OCI-LY7 (cell line): Measurements from ENCODE around the gene HINFP.

Source experiments
- EZH2phosphoT487 ChIP-seq: fragments of 200-600 bp; sonication (generic); IDR thresholded peaks from 2 replicates; pipeline ENCODE4 v1.6.1; 2018; ENCODE audit warnings: low read depth, borderline replicate concordance, mild to moderate bottlenecking, mixed run types, antibody characterized with exemption, low read length, moderate library complexity, mixed read lengths
- TF ChIP-seq, protein P1 (sequence below): fragments of 200-600 bp; sonication (generic); conservative IDR thresholded peaks from 2 replicates; pipeline ENCODE4 v1.5.1; 2014; ENCODE audit warnings: mild to moderate bottlenecking, antibody characterized with exemption, low read length, moderate library complexity, mixed read lengths

DNA sequence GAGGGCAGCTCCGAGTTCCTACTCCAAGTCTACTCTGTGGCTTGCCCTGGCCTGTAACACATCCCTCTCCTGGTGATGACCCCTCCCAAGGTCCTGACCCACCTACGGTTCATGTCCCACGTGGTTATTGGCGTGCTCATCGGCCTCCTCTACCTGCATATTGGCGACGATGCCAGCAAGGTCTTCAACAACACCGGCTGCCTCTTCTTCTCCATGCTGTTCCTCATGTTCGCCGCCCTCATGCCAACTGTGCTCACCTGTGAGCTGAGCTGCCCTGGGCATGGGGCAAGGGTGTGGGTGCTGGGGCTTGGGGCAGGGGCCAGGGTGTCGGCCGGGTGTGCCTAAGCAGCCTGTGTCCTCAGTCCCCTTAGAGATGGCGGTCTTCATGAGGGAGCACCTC, 37.1 kb downstream of the HINFP start:
- TF ChIP-seq, protein P1, sequence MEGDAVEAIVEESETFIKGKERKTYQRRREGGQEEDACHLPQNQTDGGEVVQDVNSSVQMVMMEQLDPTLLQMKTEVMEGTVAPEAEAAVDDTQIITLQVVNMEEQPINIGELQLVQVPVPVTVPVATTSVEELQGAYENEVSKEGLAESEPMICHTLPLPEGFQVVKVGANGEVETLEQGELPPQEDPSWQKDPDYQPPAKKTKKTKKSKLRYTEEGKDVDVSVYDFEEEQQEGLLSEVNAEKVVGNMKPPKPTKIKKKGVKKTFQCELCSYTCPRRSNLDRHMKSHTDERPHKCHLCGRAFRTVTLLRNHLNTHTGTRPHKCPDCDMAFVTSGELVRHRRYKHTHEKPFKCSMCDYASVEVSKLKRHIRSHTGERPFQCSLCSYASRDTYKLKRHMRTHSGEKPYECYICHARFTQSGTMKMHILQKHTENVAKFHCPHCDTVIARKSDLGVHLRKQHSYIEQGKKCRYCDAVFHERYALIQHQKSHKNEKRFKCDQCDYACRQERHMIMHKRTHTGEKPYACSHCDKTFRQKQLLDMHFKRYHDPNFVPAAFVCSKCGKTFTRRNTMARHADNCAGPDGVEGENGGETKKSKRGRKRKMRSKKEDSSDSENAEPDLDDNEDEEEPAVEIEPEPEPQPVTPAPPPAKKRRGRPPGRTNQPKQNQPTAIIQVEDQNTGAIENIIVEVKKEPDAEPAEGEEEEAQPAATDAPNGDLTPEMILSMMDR: no peak
- TF ChIP-seq EZH2phosphoT487: no peak
